Karpas-422 (cell line): ENCODE data around the gene SLC2A9. TPM values are rescaled to one million over a fixed set of nuclear protein-coding genes. Genes with fewer than 3 reads are reported as not detected.

Experiments used
- DNase-seq: peaks from one replicate; pipeline ENCODE4 v3.0.0-alpha.2; 2015
- H2AFZ ChIP-seq: fragments of 200-600 bp; sonication (generic); 2 replicates; pipeline ENCODE4 v1.6.1; 2014; ENCODE audit warnings: antibody characterized with exemption, low read length, mixed read lengths
- H3K27ac ChIP-seq: fragments of 200-600 bp; sonication (generic); 2 replicates; pipeline ENCODE4 v1.5.1; 2014; ENCODE audit warnings: mild to moderate bottlenecking, low read length, moderate library complexity
- H3K27me3 ChIP-seq: fragments of 200-600 bp; sonication (generic); 2 replicates; pipeline ENCODE4 v1.6.1; 2014; ENCODE audit warnings: low read length, mixed read lengths
- H3K36me3 ChIP-seq: fragments of 200-600 bp; sonication (generic); 2 replicates; pipeline ENCODE4 v1.6.1; 2014; ENCODE audit warnings: low read length, mixed read lengths; ENCODE audit not compliant: insufficient read depth
- H3K4me1 ChIP-seq: fragments of 200-600 bp; sonication (generic); 2 replicates; pipeline ENCODE4 v1.6.1; 2014; ENCODE audit warnings: mild to moderate bottlenecking, low read length, mixed read lengths
- H3K4me2 ChIP-seq: fragments of 200-600 bp; sonication (generic); 2 replicates; pipeline ENCODE4 v1.6.1; 2014; ENCODE audit warnings: low read length, low read depth, mild to moderate bottlenecking; ENCODE audit not compliant: poor library complexity, severe bottlenecking
- H3K4me3 ChIP-seq: fragments of 200-600 bp; sonication (generic); 2 replicates; pipeline ENCODE4 v1.5.1; 2014; ENCODE audit warnings: mild to moderate bottlenecking, antibody characterized with exemption, low read length, mixed read lengths
- H3K79me2 ChIP-seq: fragments of 200-600 bp; sonication (generic); 2 replicates; pipeline ENCODE4 v1.6.1; 2014; ENCODE audit warnings: mild to moderate bottlenecking, low read length, mixed read lengths
- H3K9ac ChIP-seq: fragments of 200-600 bp; sonication (generic); 2 replicates; pipeline ENCODE4 v1.6.0; 2014; ENCODE audit warnings: low read length
- H3K9me2 ChIP-seq: fragments of 200-600 bp; sonication (generic), shearing (Covaris generic); replicated peaks from 2 replicates; pipeline ENCODE4 v1.6.0; 2014; ENCODE audit warnings: mild to moderate bottlenecking, low read length, moderate library complexity; ENCODE audit not compliant: insufficient read depth
- H3K9me3 ChIP-seq: fragments of 300-700, 200-600 bp; sonication (generic); 2 replicates; pipeline ENCODE4 v1.6.1; 2014; ENCODE audit warnings: low read length, mixed read lengths
- H4K20me1 ChIP-seq: fragments of 200-600 bp; sonication (generic); 2 replicates; pipeline ENCODE4 v1.6.1; 2014; ENCODE audit warnings: mild to moderate bottlenecking, antibody characterized with exemption, low read length, low read depth; ENCODE audit not compliant: insufficient read depth
- total RNA-seq: library from RNA; depleted of rRNA; stranded (reverse); fragments of >200 nt; shearing (Covaris generic); gene quantifications from 2 replicates; pipeline ENCODE4 v1.2.3, GENCODE V29; 2014; ENCODE audit warnings: low replicate concordance

Gene SLC2A9
- total RNA-seq, 1 experiment from 2014 or later, result 0.71 TPM

DNA sequence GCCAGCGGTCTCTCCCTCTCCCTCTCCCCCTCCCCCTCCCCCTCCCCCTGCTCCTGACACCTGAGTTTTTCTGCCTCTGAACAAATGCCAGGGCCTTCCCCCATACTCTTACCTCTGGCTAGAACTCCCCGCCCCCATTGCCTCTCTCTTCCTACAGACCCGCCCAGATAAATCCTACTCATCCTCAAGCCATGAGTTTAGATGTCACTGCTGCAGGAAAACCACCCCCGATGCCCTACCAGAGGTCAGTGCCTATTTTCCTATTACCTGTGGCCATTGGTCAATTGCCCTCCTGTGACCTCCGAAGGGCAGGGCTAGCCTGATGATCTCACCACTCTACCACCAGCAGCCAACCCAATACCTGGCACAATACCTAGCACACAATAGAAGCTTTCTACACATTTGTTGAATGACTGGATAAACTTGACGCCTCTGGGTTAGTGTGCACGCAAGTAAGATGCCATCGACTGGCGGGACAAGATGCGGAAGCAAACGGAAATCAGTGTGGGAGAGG, 43.7 kb downstream of the SLC2A9 start:
- Histone ChIP-seq H3K4me3 (no peak overlapping the region), H3K9ac (no peak overlapping the region), H3K27me3 (no peaks in the 10 kb centered on the region), H3K4me2 (no peak overlapping the region), H3K4me1 (no peaks in the 10 kb centered on the region), H3K27ac (no peak overlapping the region), H2AFZ (no peak overlapping the region), H4K20me1 (no peaks in the 10 kb centered on the region), H3K9me2 (no peaks in the 10 kb centered on the region), H3K9me3 (no peaks in the 10 kb centered on the region), H3K79me2 (no peaks in the 10 kb centered on the region), H3K36me3 (no peaks in the 10 kb centered on the region)
- no peak for DNase-seq

DNA sequence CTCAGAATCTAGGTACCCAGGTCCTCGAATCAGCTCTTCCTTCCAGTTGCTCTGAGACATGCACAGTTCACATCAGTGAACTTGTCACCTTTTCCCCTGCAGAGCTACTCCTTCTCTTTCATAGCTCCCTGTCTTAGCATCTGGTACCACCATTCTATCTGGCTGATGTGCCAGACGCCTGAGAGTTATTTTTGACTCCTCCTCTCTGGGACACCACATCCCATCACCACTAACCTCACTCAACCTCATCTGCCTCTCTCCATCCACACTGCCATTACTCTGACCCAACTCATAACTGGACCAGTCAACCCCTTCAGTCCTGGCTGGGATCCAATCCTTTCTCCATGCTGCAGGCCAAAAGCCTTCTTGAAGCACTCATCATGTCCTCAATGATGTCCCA, 44.5 kb downstream of the SLC2A9 start:
- H3K9me2 ChIP-seq, result no peaks in the 10 kb centered on the region
- DNase-seq, result no peak
- H4K20me1 ChIP-seq, result no peaks in the 10 kb centered on the region
- H3K79me2 ChIP-seq, result no peaks in the 10 kb centered on the region
- no peaks in the 10 kb centered on the region for H3K9me3 ChIP-seq
- H3K4me2 ChIP-seq, result no peak overlapping the region
- no peak overlapping the region for H3K4me3 ChIP-seq
- H3K27ac ChIP-seq, result no peak overlapping the region
- no peaks in the 10 kb centered on the region for H3K36me3 ChIP-seq
- no peaks in the 10 kb centered on the region for H3K4me1 ChIP-seq
- no peaks in the 10 kb centered on the region for H3K27me3 ChIP-seq
- H3K9ac ChIP-seq, result no peak overlapping the region
- H2AFZ ChIP-seq, result no peak overlapping the region

DNA sequence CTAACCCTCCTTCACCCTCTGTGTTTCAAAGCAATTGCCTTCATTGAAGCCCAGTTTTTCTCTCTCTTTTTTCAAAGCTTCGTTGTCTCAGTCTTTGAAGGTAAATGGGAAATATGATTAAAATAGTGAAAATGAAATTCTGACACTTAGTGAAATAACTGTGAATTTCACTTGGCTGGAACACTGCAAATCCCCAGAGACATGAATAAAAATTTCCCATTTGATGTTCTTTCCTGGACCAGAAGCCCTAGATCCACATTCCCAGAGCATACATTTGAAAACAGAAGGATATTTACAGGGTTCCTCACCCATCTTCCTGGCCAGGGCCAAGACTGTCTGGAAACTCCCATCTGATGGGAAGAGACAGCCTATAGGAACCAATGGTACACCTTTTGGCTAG, 45.0 kb downstream of the SLC2A9 start:
- Histone ChIP-seq H2AFZ (no peak overlapping the region), H3K27ac (no peak overlapping the region), H3K36me3 (no peaks in the 10 kb centered on the region), H3K79me2 (no peaks in the 10 kb centered on the region), H3K9me3 (no peaks in the 10 kb centered on the region), H3K4me1 (no peaks in the 10 kb centered on the region), H3K9me2 (no peaks in the 10 kb centered on the region), H4K20me1 (no peaks in the 10 kb centered on the region), H3K9ac (no peak overlapping the region), H3K4me2 (no peak overlapping the region), H3K4me3 (no peak overlapping the region), H3K27me3 (no peaks in the 10 kb centered on the region)
- no peak for DNase-seq

DNA sequence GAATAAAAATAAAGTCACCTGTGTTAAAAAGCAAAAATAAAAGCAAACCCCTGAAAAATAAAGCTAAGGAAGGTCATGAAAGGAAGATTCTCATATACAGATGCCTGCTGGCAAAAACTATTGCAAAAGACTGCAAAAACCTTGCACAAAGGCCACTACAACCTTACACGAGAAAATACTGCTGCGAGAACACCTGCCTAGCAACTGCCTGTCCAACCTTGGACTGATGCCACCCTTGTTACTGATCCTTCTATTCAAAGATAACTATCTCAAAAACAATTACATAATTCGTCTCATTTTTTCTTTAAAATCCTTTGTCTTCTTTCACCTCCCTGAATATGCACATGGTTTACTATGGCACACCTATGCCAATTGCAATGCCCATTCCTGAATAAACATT, 49.6 kb downstream of the SLC2A9 start:
- H3K9me2 ChIP-seq, result no peaks in the 10 kb centered on the region
- no peak overlapping the region for H3K4me2 ChIP-seq
- H3K4me1 ChIP-seq, result peaks cover 8% of the 10 kb centered on the region
- no peak overlapping the region for H2AFZ ChIP-seq
- H4K20me1 ChIP-seq, result no peaks in the 10 kb centered on the region
- no peaks in the 10 kb centered on the region for H3K79me2 ChIP-seq
- no peaks in the 10 kb centered on the region for H3K27me3 ChIP-seq
- no peaks in the 10 kb centered on the region for H3K36me3 ChIP-seq
- no peak overlapping the region for H3K27ac ChIP-seq
- no peak overlapping the region for H3K9ac ChIP-seq
- H3K4me3 ChIP-seq, result no peak overlapping the region
- DNase-seq, result no peak
- no peaks in the 10 kb centered on the region for H3K9me3 ChIP-seq

DNA sequence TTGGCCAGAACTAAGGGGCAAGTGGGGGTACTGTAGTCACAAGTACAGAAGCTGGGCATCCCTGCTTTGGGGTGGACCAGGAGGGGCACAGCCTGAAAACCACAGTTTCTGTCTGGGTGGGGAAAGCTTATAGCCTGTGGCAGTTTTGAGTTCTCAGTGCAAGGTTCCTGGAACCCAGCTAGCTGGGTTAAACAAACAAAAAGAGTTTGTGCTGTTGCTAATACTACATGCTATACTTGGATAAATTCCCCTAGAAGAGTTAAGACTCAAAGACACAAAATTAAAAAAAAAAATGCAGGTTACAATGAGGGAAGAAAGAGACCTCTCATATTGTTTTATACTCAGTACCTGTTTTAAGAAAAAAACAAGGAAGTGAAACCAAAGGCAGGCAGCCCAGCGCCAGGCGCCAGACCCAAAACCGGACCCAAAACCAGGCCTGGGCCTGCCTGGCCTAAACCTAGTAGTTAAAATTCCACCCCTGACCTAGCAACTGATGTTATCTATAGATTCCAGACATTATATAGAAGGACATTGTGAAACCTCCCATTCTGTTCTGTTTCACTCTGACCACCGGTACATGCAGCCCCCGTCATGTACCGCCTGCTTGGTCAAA, 50.8 kb downstream of the SLC2A9 start:
- no peak overlapping the region for H3K4me3 ChIP-seq
- no peak overlapping the region for H3K4me2 ChIP-seq
- H3K79me2 ChIP-seq, result no peaks in the 10 kb centered on the region
- H3K36me3 ChIP-seq, result no peaks in the 10 kb centered on the region
- peak; percentile 56 for DNase-seq
- no peak overlapping the region for H3K9ac ChIP-seq
- peaks cover 8% of the 10 kb centered on the region for H3K4me1 ChIP-seq
- no peaks in the 10 kb centered on the region for H3K9me2 ChIP-seq
- H3K27ac ChIP-seq, result no peak overlapping the region
- H3K9me3 ChIP-seq, result no peaks in the 10 kb centered on the region
- H4K20me1 ChIP-seq, result no peaks in the 10 kb centered on the region
- no peak overlapping the region for H2AFZ ChIP-seq
- no peaks in the 10 kb centered on the region for H3K27me3 ChIP-seq

DNA sequence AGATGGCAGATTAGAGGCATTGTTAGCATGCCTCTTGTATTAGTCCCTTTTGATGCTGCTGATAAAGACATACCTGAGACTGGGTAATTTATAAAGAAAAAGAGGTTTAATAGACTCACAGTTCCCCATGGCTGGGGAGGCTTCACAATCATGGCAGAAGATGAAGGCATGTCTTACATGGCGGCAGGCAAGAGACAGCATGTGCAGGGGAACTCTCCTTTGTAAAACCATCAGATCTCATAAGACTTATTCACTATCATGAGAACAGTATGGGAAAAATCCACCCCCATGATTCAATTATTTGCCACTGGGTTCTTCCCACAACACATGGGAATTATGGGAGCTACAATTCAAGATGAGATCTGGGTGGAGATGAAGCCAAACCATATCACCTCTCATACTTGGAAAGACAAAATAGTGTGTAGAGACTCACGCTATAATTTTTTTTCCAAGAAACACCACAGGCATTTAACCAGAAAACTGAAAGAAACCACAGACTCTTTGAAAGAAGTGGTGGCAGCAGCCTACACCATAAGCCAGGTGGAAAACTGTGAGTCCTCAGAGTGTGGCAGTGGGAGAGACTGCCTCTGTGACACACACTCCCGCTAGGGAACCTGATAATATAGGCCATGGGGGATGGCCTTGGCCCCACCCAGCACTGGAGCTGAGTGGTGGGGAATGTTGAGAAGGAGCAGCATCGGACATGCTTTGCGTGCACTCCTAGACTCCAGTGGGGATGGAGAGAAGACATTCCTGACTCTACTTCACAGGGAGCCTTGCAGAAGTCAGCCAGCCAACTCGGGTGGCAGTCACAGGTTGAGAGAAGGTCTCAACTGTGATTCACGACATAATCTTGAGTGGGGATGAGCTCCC, 51.5 kb downstream of the SLC2A9 start:
- Histone ChIP-seq H3K9me2 (no peaks in the 10 kb centered on the region), H3K4me1 (peaks cover 8% of the 10 kb centered on the region), H3K4me3 (no peak overlapping the region), H3K9ac (no peak overlapping the region), H2AFZ (no peak overlapping the region), H3K36me3 (no peaks in the 10 kb centered on the region), H4K20me1 (no peaks in the 10 kb centered on the region), H3K27me3 (no peaks in the 10 kb centered on the region), H3K27ac (no peak overlapping the region), H3K4me2 (no peak overlapping the region), H3K9me3 (no peaks in the 10 kb centered on the region), H3K79me2 (no peaks in the 10 kb centered on the region)
- no peak for DNase-seq

DNA sequence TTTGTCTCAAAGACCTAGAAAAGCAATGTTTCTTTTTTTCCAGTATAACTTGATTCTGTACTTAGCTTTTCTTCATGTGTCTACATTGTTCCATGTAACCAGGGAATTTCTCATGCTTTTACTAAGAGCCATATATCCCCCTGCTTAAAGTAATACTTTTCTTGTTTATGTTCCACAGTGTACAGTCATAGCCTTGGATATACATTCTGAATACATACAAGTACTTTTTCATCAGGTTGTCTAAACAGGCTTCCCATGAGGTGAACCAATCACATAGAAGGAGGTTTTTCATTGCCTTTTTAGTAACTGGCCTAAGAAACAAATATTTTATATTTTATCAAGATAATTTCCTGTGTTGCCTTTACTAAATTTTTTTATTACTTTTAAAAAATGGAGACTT, 52.8 kb downstream of the SLC2A9 start:
- no peaks in the 10 kb centered on the region for H3K9me3 ChIP-seq
- H3K4me3 ChIP-seq, result no peak overlapping the region
- H4K20me1 ChIP-seq, result no peaks in the 10 kb centered on the region
- no peak overlapping the region for H3K9ac ChIP-seq
- no peak for DNase-seq
- no peaks in the 10 kb centered on the region for H3K36me3 ChIP-seq
- H3K4me1 ChIP-seq, result peaks cover 8% of the 10 kb centered on the region
- H3K4me2 ChIP-seq, result no peak overlapping the region
- H3K79me2 ChIP-seq, result no peaks in the 10 kb centered on the region
- H3K9me2 ChIP-seq, result no peaks in the 10 kb centered on the region
- H3K27ac ChIP-seq, result no peak overlapping the region
- H2AFZ ChIP-seq, result no peak overlapping the region
- H3K27me3 ChIP-seq, result no peaks in the 10 kb centered on the region

DNA sequence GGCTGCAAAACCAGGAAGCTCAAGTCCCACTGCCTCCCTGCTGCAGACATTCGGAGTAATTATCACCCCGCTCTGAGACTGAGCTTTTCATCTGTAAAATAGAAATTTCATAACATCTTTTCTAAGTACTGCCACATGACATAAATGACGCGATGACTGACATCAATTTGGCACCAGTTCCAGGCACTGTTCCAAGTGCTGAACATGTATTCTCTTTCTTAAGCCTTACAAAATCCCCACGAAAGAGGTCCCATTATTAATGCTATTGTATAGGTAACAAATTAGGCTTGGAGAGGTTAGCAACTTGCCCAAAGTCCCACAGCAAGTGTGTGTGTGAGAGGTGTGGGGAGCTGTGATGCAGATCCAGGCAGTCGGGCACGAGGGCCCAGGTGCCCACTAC, 56.4 kb downstream of the SLC2A9 start:
- Histone ChIP-seq H4K20me1 (no peaks in the 10 kb centered on the region), H3K36me3 (no peaks in the 10 kb centered on the region), H3K9ac (no peak overlapping the region), H3K27ac (no peak overlapping the region), H3K9me3 (no peaks in the 10 kb centered on the region), H3K4me2 (no peak overlapping the region), H2AFZ (no peak overlapping the region), H3K79me2 (no peaks in the 10 kb centered on the region), H3K4me1 (peaks cover 6% of the 10 kb centered on the region), H3K4me3 (no peak overlapping the region), H3K27me3 (no peaks in the 10 kb centered on the region), H3K9me2 (no peaks in the 10 kb centered on the region)
- no peak for DNase-seq
